ENCODE measurements around the gene TCF15. TPM values are rescaled to one million over a fixed set of nuclear protein-coding genes. Genes with fewer than 3 reads are reported as not detected.
A peak's percentile ranks its signal among the peaks of the same experiment; 100 is the strongest.

TCF15 gene, protein sequence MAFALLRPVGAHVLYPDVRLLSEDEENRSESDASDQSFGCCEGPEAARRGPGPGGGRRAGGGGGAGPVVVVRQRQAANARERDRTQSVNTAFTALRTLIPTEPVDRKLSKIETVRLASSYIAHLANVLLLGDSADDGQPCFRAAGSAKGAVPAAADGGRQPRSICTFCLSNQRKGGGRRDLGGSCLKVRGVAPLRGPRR
- total RNA-seq = 0.47 TPM

DNA sequence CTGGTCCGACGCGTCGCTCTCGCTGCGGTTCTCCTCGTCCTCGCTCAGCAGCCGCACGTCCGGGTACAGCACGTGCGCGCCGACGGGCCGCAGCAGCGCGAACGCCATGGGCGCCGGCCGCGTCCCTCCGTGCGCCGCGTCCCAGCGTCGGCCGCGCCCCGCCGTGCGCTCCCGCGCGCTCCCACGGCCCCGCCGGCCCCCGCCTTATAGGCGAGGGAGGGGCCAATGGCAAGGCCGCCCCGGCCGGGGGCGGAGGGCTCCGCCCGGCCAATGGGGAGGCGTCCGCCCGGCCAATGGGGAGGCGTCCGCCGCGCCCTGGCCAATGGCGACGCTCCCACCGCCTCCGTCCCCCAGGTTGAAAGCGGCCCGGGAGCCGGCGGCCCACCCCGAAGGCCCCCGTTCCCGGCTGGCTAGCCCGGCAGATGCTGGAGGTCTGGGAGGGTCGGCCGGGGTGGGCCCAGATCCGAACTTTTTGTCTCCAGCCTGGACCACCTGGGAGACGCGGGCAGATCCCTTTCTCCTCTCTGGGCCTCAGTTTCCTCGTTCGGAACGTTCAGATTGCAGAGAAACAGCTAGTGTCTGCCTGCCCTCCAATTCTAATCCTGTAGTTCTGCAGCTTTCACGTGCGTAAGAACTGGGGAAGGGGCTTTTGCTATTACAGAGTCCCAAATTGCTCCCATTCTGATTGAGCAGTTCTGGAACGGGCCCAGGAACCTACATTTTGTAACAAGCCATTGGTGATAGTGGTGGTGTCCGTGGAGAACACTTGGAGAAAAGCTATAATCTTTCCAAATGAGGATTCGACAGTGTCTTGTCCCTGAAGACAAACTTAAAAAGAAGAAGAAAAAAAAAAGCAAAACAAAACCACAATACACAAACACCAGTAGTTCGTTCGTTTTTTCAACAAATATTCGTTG, at the start of gene TCF15:
Gene TCF15 (minus strand): TSS at position 180 of the 917 bp plus-strand sequence. CDS start 72 bp downstream, at position 108.
- no peak for DNase-seq

DNA sequence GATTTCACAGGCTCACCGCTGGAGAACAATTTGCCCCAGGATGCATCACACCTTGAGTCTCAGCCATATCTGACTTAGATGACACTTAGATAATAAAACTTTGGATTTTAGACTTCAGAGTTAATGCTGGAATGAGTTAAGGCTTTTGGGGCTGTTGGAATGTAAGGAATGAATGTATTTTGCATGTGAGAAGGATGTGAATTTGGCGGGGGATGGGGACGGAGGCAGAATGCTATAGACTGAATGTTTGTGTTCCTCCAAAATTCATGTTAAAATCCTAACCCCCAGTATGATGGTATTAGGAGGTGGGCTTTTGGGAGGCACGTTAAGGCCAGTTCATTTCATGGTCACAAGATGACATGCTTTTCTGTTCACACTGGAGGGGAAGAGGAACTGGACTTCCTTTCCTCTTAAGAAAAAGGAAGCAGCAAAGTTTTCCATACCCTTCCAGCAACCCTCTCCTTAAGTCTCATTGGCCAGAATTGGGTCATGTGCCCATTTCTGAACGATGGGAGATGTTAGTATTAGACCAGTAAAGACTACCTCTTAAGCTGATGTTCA, 48.7 kb upstream of the TCF15 start:
- no peak for DNase-seq

DNA sequence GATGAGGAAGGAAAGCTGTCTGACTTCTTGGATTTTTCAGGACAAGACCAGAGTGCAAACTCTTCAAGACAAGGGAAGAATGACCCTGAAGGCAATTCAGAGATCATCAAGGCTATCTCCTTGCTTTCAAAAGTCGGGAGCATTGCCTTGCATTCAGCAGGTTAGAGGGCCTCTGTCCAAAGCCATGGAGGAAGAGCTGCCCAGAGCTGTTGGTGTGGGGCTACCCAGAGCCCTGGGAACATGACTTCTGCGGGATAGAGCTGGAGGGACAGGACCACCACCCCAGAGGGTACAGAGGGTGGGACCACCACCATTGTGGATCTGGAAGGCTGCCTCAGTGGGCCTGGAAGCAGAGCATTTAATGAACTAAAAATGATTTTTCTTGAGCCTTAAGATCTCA, 48.1 kb upstream of the TCF15 start:
- no peak for DNase-seq

DNA sequence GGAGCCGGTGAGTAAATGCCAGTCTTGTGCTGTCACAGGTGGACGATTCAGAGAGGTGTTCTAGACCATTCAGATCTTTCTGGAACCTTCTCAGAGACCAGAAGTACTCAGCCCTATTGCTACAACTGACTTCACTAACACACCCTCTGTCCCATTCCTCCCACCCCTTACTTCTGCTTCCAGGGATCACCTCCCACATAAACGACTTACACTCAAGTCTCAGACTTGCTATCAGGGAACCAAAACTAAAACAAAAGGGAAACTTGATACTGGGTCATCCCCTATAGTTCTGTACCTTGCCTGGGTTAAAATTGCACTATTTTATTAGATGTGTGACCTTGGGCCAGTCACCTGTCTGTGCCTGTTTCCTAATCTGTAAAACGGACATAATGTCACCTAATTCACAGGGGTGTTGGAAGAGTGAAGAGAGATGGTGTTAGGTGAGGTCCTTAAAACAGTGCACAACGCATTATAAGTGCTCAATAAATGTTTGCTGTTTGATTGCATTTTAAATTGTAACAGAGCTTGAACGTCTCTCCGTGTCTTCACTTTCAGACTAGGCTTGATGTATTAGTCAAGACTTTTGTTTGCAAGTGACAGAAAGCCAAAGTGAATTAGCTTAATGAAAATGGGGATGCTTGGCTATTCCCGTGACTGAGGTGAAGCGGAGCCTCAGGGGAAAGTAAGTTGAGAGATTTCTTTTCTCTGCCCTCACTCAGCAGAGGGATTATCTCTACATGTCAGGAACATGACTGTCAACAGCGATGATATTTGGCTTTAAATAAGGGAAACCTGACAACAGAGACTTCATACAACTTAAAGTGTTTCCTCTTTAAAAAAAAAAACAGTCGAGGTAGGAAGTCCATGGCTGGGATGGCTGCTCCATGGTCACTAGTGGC, 45.9 kb upstream of the TCF15 start:
- DNase-seq = no peak

DNA sequence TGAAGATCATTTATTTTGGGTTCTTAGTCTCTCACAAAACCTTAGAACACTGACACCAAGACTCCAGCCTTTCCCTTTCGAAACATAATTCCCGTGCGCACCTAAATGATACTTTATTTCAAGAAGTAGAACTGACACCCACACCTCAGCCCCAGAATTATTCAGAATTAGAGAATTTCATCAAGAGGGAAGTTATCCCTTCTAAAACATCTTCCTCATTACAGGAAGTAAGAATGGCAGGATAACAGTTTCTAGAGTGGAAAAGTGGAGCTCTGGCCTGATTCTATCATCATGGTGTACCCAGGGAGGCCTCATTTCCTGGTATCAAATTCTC, 44.3 kb upstream of the TCF15 start:
- DNase-seq = no peak

DNA sequence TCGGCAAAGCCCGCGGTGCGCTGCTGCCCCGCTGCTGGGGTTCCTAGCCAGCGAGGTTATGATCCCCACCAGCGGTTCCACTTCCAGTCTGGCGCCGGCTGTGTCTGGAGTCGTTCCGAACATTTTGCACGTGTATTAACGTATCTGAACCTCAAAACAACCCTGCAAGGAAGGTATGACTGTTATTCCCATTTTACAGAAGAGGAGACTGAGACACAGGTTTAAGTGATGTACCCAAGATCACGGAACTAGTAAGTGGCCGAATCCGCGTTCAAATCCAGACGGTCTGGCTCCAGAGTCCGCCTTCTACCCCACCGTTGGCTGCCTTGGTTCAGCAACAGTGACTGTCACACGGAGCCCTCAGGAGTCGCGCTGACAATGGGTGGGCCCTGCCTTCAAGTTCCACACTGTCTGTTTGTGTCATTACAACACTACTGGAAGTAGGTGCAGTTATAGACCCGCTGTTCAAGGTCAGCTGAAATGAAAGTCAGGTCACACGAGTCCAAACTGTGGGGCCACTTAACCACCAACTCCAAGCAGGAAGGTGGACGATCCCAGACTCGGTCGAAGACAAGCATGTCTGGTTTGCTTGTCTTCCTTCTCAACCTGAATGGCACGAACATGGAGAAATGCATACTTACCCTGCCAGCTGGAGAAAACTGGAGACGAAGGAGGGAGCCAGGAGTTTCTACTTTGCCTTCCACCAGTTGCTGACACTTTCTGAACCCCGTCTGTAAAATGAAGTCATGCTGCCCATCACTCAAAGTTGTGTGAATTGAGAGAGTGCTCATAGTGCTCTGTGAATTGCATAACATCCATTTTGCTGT, 43.7 kb upstream of the TCF15 start:
- DNase-seq = no peak

DNA sequence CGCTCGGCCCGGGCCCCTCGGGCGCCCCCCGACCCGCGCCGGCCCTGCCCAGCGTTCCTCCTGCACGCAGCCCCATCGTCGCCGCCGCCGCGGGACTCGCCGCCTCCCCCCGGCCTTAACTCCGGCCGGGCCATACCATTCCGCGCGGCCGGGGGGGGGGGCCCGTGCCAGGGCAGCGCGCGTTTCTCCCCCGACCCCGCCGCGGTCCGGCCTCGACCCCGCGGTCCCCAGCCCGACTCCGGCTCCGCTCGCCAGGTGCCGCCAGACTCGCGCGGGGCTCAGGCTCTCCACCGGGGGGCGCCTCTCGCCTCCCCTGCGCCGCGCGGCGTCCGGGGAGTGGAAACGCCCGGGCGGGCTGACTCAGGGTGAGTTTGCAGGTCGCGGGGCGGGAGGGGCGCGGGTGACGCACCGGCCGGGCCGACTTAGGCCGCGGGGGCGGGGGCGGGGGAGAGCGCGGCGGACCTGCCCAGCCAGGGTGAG, 43.0 kb upstream of the TCF15 start, which contains the start of gene SRXN1:
Gene SRXN1 (minus strand): TSS at position 91 of the 480 bp plus-strand sequence. CDS start 15 bp downstream, at position 76.
- DNase-seq = peak; percentile 76

DNA sequence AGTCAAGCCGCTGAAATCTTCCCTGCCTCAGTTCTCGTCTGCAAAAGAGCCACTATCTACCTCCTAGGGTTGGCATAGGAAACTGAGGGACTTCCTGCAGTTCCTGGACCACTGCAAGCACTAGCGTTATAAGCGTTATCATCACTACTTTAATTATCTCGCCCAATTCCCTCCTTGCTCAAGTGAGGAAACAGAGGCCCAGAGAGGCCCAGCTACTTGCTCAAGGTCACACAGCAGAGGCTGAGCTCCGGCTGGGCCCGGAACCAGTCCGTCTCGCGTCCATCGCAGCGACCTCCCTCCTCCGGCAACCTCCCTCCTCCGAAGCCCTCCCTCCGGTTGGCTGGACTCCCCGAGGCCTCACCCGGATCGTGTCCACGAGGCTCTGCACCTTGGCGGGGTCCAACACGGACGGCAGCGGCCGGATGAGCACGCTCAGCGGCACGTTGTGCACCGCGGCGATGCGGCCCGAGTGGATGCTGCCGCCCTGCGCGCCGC, 42.6 kb upstream of the TCF15 start:
- DNase-seq = no peak

DNA sequence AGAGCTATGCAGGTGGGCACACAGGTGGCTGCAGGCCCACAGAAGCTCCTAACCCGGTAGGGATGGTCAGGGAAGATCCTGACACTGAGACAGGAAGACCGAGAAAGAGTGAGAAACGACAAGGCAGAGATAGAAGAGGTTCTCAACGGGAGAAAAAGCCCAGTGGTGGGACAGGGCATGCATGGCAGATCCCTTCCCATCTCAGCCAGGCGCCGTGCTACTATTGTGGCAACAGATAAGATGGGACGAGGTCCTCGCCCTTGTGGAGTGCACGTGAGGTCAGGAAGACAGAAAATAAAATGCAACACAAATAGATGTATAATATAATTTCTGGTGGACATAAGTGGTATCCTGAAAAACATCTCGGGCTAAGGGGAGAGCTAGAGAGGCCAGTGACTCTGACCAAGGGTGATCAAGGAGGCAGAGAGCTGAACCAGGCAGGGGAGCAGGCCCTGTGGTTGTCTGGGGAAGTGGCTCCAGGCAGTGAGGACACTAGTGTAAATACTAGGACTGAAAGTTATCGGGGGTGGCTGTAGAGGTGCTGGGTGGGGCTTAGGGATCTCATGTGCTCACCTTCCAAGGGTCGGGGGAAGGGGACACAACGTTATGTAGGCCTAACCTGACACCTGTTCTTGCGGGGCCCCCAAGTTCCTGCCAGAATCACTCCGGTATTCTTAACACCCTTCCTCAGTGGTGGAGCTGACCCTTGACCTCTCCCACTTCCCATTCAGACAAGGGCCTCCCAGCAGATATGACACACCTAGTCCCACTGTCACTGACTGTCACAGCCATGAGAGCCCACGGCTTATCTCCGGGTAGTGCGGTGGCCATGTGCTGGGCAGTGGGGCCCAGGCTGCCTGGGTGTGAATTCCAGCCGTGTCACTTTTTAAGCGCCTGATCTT, 41.9 kb upstream of the TCF15 start:
- DNase-seq = no peak

DNA sequence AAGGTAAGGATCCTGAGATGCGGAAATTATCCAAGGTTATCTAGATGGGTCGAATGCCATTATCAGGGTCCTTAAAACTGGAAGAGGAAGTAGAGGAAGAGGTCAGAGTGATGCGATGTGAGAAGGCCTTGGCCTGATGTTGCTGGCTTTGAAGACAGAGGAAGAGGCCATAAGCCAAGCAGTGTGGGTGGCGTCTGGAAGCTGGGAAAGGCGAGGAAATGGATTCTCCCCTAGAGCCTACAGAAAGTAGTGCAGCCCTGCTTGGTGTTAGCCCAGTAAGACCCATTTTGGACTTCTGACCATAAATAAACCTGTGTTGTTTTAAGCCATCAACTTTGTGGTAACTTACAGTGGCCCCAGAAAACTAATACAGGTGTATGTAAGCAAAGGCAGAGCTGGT, 40.8 kb upstream of the TCF15 start:
- no peak for DNase-seq

DNA sequence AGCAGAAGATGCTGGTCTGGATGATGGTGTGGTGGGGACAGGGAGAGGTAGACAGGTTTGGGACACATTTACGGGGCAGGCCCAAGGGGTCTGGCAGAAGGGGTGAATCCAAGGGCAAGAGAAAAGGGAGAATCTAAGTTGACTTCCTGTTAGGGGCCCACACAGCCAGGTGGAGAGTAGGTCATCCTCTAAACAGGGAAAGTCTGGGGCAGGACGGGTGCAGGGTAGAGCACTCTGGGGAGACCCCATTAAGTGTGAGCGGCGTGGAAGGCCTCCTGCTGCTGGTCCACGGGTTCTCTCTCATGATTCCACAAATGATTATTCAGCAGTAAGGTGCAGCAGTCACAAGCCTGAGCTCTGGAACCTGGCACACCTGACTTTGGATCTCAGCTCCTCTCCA, 40.2 kb upstream of the TCF15 start:
- no peak for DNase-seq

DNA sequence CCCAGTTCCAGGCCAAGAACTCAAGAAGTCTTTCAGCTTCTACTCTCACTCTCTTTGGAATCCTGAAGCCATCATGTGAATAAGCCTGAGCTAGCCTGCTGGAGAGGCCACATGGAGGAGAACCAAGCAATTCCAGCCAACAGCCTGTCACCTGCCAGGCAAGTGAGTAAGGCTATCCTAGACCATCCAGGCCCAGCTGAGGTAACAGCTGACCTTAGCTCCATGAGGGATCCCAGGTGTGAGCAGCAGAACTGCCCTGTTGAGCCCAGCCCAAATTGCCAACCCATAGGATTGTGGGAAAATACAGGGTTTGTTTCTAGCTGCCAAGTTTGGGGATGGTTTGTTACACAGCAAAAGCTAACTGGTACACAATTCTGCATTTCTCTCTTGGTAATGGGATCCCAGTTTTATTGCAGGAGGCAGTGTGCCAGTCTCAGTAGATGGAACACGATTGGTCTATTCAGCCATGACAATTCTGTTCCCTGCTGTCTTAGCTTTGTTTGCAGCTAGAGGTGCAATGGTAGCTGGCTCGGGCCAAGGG, 37.4 kb upstream of the TCF15 start:
- no peak for DNase-seq

DNA sequence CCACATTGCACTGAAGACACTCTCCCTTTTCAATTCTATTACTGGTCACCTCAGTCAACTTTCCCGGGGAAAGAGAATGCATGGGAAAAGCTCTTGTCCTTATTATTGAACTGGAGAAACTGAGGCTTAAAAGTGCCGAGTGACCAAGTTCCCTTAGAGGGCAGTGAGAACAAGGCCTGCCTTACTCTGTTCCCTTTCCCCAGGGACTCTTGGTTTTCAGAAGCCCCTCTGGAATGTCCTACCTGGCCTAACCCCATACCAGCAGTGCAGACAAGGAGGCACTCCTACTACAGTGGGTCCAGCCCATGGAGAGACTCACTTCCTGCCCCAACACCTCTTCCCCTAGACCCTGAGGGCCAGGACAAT, 36.7 kb upstream of the TCF15 start:
- no peak for DNase-seq

DNA sequence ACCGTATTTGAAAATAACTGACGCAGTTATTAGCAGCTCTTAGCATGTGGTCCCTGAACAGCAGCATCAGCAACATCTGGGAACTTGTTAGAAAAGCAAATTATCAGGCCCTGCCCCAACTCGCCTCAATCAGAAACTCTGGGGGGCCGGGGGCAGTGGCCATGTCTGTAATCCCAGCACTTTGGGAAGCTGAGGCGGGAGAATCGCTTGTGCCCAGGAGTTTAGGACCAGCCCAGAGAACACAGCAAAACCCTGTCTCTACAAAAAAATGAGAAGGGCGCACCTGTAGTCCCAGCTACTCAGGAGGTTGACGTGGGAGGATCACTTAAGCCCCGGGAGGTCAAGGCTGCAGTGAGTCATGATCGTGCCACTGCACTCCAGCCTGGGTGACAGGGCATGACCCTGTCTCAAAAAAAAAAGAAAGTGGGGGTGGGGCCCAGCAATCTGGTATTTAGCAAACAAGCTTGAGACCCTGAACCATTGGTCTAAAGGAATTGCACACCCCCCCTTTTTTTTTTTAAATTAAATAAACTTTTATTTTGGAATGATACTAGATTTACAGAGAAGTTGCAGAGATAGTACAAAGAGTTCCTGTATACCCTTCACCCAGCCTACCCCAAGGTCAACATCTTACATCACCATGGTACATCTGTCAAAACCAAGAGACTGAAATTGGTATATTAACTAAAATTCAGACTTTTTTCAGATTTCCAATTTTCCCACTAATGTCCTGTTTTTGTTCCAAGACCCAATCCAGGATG, 36.2 kb upstream of the TCF15 start:
- DNase-seq = no peak

DNA sequence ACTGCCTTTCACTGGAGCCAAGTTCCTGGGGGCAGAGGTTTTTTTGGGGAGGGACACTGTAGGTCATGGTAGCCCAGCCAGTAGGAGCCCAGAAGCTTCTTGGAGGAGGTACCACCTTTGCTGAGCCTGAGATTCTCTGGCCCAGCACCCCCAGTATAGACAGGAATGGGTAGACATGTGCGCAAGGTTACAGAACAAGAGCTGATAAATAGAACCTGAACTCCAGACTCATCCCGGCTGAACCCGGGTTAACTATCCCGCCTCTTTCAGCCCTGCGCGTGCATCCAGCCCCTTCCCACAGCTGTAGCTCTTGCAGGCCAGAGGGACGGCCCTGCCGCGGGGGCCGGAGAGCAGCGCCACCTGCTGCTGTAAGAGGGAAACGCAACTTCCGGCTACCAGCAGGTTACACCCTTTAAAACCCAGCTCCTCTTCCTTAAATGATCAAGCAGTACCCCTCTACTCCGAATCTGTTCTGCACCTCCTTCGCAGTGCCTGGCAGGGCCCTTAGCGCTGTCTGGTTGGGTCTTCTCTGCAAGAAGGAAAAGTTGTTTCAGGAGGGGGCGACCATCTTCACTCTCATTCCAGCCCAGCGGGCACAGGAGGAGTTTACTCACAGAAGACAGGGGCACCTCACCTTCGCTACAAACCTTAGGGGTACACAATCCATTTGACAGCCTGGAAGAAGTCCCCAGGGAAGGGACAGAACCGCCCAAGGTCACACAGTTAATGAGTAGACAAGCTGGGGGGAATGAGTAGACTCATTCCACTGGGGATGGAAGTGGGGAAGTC, 35.4 kb upstream of the TCF15 start:
- DNase-seq = peak; percentile 28

DNA sequence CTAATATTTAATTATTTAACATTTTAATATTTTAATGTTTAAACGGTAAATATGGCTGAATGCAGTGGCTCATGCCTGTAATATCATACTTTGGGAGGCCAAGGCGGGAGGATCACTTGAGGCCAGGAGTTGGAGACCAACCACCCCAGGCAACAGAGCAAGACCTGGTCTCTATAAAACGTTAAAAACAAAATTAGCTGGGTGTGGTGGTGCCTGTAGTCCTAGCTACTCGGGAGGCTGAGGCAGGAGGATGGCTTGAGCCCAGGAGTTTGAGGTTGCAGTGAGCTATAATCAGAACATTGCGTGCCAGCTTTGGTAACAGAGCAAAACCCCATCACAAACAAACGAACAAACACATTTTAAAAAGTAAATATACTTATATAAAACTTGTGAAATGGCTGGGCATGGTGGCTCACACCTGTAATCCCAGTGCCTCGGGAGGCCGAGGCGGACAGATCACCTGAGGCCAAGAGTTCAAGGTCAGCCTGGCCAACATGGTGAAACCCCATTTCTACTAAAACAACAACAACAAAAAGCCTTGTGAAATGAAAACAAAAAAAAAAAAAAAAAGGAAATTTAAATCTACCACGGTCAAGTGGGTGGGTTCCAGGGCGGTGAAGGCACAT, 34.7 kb upstream of the TCF15 start:
- DNase-seq = no peak

DNA sequence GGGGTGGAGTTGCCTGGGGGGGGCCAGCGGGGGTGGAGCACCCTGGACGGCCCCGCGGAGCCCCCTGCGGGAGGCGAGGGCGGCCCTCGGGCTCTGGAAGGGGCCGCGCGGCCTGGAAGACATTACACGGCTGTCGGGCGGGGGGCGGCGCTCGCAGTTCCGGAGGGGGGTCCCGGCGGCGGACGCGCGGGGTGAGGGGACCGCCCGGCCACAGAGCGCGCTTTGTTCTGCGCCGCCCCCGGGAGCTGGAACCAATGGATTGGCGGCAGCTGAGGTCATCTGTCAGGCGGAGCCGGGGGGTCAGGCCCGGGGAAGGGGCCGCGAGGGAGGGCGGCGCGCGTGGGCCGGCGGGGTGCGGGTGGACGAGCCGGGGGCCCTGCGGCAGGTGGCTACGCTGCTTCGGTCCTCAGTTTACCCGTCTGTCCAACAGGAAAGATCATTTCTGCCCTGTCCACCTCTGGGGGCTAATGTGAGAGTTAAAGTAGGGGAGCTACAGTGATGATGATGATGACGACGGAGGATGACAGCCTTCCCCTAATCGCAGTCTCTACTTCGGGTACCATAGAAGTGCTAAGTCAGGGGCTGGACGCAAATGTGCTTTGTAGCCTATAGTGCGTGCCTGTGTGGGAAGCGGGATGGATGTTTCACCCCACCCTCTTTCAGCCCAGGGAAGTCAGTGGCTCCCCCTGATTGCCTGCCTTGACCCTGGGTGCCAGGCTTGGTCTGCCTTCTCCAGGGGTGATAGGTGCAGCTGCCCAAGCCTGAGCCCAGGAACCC, 32.5 kb upstream of the TCF15 start:
- no peak for DNase-seq

All from occipital lobe (tissue), 2 donors.